ENCODE data around the gene ZNF780B.

The ZNF780B gene

GRCh38 chr19:40035996-40036395, 20.0 kb downstream of the ZNF780B start:
- no peak for DNase-seq

DNA sequence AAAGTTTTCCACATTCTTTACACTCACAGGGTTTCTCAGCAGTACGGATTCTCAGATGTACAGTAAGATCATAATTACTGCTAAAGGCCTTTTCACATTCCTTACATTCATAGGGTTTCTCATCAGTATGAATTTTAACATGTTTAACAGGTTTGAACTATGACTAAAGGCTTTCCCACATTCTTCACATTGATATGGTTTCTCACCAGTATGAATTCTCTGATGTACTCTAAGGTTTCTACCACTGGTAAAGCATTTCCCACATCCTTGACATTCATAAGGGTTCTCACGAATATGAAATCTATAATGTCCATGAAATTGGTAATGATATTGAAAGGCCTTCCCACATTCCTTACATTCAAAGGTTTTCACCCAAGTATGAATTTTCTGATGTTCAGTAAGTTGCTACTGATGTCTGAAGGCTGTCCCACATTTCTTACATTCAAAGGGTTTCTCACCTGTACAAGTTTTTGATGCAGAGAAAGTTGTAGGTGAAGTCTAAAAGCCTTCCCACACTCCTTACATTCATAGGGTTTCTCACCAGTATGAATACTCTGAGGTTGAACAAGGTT, 22.0 kb downstream of the ZNF780B start:
- no peak for DNase-seq

- no peak for DNase-seq
Observed at GRCh38 chr19:40026597-40026970, 29.4 kb downstream of the ZNF780B start.

- no peak for DNase-seq
Observed at GRCh38 chr19:40025938-40026596, 30.0 kb downstream of the ZNF780B start.

GRCh38 chr19:40023969-40024368, 32.1 kb downstream of the ZNF780B start:
- DNase-seq: no peak

DNA sequence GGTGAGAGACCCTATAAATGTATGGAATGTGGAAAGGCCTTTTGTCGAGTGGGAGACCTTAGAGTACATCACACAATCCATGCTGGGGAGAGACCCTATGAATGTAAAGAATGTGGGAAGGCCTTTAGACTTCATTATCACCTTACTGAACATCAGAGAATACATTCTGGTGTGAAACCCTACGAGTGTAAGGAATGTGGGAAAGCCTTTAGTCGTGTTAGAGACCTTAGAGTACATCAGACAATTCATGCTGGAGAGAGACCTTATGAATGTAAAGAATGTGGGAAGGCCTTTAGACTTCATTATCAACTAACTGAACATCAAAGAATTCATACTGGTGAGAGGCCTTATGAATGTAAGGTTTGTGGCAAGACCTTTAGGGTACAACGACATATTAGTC, 42.0 kb downstream of the ZNF780B start:
- no peak for DNase-seq

DNA sequence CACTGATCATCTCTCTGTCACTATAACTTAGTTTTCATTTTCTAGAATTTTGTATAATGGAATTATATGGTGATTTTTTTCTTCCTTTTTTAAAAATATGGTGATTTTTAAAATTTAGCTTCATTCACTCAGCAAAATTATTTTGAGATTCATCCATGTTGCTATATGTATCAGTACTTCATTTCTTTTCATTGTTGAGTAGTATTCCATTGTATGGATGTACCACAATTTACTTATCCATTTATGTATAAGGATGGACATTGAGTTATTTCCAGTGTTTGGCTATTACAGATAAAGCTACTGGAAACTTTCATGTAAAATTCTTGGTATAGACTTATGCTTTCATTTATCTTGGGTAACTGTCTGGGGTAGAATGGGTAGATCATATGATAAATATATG, 46.4 kb downstream of the ZNF780B start:
- no peak for DNase-seq

DNA sequence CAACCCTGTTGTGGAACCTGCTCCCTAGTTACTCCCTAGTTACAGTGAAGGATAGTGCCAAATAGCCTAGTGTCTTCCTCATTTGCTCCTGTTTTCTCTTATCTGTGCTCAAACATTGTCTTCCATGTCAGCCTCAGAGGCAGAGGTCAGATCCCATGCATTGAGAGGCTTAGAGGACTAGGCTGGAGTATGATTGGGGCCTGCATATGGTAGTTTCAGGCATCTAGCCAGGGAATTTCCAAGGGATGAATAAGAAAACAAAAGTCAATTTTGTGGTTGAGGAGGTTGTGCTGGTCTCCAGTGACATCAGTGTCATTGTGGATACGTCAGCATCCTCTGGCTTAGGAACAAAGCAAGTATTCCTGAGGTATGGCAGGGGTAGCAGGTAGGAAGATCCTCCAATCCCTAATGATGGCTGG, 49.7 kb downstream of the ZNF780B start:
- DNase-seq: no peak

GRCh38 chr19:40005691-40006272, 50.2 kb downstream of the ZNF780B start:
- no peak for DNase-seq

- no peak for DNase-seq
Observed at GRCh38 chr19:39998501-39998900, 57.5 kb downstream of the ZNF780B start.

DNA sequence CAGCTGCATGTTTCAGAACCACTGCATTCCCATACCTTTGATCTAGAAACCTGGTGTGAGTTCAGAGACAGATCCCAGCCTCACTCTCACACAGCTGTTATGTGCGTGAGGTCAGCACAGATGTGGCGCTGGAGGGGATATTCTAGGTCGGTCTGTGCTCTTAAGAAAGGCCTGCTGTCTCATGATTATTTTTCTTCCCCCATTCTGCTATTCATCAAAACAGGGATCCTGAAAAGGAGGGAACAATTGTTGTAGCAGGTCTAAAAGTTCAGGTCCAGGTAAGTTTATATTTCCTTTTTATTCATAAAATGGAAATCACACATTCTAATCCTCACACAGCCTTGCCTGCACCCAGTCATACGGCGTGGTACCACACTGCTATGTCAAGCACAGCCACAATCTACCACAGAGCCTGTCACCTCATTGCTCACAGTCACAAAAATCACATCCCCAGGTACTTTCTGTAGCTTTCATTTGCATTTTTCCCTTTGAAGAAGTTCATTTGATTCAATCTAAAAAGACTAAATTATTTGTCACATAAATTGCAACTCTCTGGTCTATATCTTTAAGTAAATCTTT, 58.3 kb downstream of the ZNF780B start:
- no peak for DNase-seq

- peak; percentile 78 to 93 for DNase-seq
Observed at GRCh38 chr19:39996811-39997637, 59.0 kb downstream of the ZNF780B start, which contains the start of gene ZNF546. ZNF546 (plus strand) TSS chr19:39997060; CDS start chr19:39998327, 1,267 bp downstream.

- DNase-seq: peak in 1 of 2 experiments; percentile 38
Observed at GRCh38 chr19:39996218-39996810, 59.7 kb downstream of the ZNF780B start.

GRCh38 chr19:39995794-39996193, 60.2 kb downstream of the ZNF780B start:
- no peak for DNase-seq

- DNase-seq: no peak
Observed at GRCh38 chr19:39994361-39994760, 61.7 kb downstream of the ZNF780B start.

GRCh38 chr19:39993605-39994004, 62.4 kb downstream of the ZNF780B start:
- no peak for DNase-seq

DNA sequence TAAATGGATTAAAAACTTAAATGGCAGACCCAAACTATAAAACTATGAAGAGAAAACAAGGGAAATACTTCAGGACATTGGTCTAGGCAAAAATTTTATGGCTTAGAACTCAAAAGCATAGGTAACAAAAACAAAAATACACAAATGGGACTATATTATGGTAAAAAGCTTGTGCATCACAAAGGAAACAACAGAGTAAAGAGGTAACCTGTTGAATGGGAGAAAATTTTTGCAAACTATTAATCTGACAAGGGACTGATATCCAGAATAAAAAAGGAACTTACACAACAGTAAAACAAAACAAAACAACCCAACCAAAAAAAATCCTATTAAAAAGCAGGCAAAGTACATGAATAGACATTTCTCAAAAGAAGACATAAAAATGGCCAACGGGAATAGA, 68.4 kb downstream of the ZNF780B start:
- no peak for DNase-seq

DNA sequence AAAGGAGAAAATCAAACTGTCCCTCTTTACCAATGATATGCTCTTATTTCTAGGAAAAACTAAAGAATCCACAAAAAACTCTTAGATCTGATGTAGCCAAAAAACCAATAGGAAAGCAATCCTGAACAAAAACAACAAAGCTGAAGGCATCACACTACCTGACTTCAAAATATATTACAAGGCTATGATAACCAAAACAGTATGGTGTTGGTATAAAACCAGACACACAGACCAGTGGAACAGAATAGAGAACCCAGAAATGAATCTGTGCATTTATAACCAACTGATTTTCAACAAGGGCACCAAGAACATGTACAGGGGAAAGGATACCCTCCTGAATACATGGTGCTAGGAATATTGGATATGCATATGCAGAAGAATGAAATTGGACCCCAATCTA, 68.9 kb downstream of the ZNF780B start:
- DNase-seq: no peak

DNA sequence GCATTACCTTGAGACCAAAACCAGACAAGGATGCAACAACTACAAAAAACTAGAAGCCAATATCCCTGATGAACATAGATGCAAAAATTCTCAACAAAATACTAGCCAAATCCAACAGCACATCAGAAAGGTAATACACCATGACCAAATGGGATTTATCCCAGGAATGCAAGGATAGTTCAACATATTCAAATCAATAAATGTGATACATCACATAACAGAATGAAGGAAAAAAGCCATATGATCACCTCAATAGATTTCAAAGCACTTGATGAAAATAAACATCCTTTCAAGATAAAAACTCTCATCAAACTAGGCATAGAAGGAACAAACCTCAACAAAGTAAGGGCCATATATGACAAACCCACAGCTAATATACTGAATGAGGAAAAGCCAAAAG, 69.4 kb downstream of the ZNF780B start:
- DNase-seq: no peak

DNA sequence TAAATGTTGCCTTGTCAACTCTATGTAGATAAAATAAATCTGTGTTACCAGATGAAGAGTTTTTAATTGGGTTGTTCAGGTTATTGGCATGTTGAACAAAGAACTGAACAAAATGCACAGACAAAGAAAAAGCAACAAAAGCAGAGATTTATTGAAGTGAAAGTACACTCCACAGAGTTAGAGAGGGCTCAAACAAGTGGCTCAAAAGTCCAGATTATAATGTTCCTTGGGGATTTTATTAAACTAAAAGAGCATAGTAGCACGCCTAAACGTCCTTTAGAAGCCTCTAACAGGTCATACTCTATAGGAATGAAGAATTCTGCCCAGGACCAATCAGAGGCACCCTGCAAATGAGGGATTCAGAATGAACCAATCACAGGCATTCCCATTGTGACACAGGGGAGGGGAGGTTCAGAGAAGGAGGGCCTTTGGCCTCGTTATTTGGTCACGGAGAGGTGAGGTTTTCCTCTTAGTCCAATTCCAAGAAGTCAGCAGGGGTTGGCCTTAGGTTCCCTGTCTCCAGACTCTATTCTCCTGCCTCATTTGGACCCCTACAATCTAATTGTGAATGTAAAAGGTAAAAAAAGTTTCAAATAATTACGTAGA, 72.2 kb downstream of the ZNF780B start:
- no peak for DNase-seq

GRCh38 chr19:39982883-39983282, 73.1 kb downstream of the ZNF780B start:
- no peak for DNase-seq

All from NCI-H446 (cell line).